Measurements from ENCODE around the gene AKNA. TPM values are rescaled to one million over a fixed set of nuclear protein-coding genes. Genes with fewer than 3 reads are reported as not detected.

The AKNA gene
- total and polyA plus RNA-seq, 2 donors from 2014 or later = 6.1 to 52.1 TPM

GRCh38 chr9:114411452-114411851 lies 23.7 kb upstream of the AKNA start:
- DNase-seq (no peak), FAIRE-seq (no peak)
- Histone ChIP-seq H3K36me3 (ENCODE audit: control insufficient read depth in 2 of 3, insufficient read depth in 3 of 3, low read length in 3 of 3) (no peaks in the 10 kb centered on the region), H3K9me3 (ENCODE audit: control insufficient read depth in 2 of 3, insufficient read depth in 1 of 3, low read length in 3 of 3) (no peaks in the 10 kb centered on the region), H3K27me3 (ENCODE audit: control insufficient read depth, insufficient read depth, low read length) (no peaks in the 10 kb centered on the region), H3K4me1 (ENCODE audit: control insufficient read depth in 2 of 3, insufficient read depth in 2 of 3, low read depth in 1 of 3, low read length in 3 of 3) (no peaks in the 10 kb centered on the region), H3K9ac (ENCODE audit: low read length in 3 of 3) (no peak overlapping the region), H3K4me3 (ENCODE audit: low read length in 3 of 3) (no peak overlapping the region), H3K27ac (ENCODE audit: low read depth in 2 of 2, low read length in 2 of 2) (no peak overlapping the region)
- TF ChIP-seq CTCF (IDR thresholded peaks at IDR 0.05; ENCODE audit: borderline replicate concordance, extremely low read depth, insufficient read depth) = no peak
- intact Hi-C loops (cut with DNase I) = no loop called here

GRCh38 chr9:114410910-114411309 lies 23.1 kb upstream of the AKNA start:
- DNase-seq (no peak), FAIRE-seq (no peak)
- Histone ChIP-seq H3K9ac (ENCODE audit: low read length in 3 of 3) (no peak overlapping the region), H3K27ac (ENCODE audit: low read depth in 2 of 2, low read length in 2 of 2) (no peak overlapping the region), H3K27me3 (ENCODE audit: control insufficient read depth, insufficient read depth, low read length) (no peaks in the 10 kb centered on the region), H3K9me3 (ENCODE audit: control insufficient read depth in 2 of 3, insufficient read depth in 1 of 3, low read length in 3 of 3) (no peaks in the 10 kb centered on the region), H3K4me3 (ENCODE audit: low read length in 3 of 3) (no peak overlapping the region), H3K4me1 (ENCODE audit: control insufficient read depth in 2 of 3, insufficient read depth in 2 of 3, low read depth in 1 of 3, low read length in 3 of 3) (no peaks in the 10 kb centered on the region), H3K36me3 (ENCODE audit: control insufficient read depth in 2 of 3, insufficient read depth in 3 of 3, low read length in 3 of 3) (no peaks in the 10 kb centered on the region)
- intact Hi-C loops (cut with DNase I) = no loop called here
- no peak for TF ChIP-seq CTCF (IDR thresholded peaks at IDR 0.05; ENCODE audit: borderline replicate concordance, extremely low read depth, insufficient read depth)

- H3K4me3 ChIP-seq (ENCODE audit: low read length in 3 of 3) = no peak overlapping the region
- no peak for DNase-seq
- no peak for FAIRE-seq
- H3K36me3 ChIP-seq (ENCODE audit: control insufficient read depth in 2 of 3, insufficient read depth in 3 of 3, low read length in 3 of 3) = no peaks in the 10 kb centered on the region
- intact Hi-C loops (cut with DNase I) = loop anchor here (5.0 to 10.0 kb wide), 2 partner anchors 242 to 605 kb away; no protein-coding TSS in a partner anchor
- no peak overlapping the region for H3K27ac ChIP-seq (ENCODE audit: low read depth in 2 of 2, low read length in 2 of 2)
- TF ChIP-seq CTCF (IDR thresholded peaks at IDR 0.05; ENCODE audit: borderline replicate concordance, extremely low read depth, insufficient read depth) = no peak
- H3K4me1 ChIP-seq (ENCODE audit: control insufficient read depth in 2 of 3, insufficient read depth in 2 of 3, low read depth in 1 of 3, low read length in 3 of 3) = no peaks in the 10 kb centered on the region
- H3K9me3 ChIP-seq (ENCODE audit: control insufficient read depth in 2 of 3, insufficient read depth in 1 of 3, low read length in 3 of 3) = no peaks in the 10 kb centered on the region
- no peak overlapping the region for H3K9ac ChIP-seq (ENCODE audit: low read length in 3 of 3)
- no peaks in the 10 kb centered on the region for H3K27me3 ChIP-seq (ENCODE audit: control insufficient read depth, insufficient read depth, low read length)
Observed at GRCh38 chr9:114409842-114410241, 22.1 kb upstream of the AKNA start.

All from kidney (tissue), 14 donors.